ENCODE measurements around the gene CORO1C. TPM values are rescaled to one million over a fixed set of nuclear protein-coding genes. Genes with fewer than 3 reads are reported as not detected.

CORO1C gene
- total RNA-seq, 1 experiment from 2014 or later = 195 TPM

DNA sequence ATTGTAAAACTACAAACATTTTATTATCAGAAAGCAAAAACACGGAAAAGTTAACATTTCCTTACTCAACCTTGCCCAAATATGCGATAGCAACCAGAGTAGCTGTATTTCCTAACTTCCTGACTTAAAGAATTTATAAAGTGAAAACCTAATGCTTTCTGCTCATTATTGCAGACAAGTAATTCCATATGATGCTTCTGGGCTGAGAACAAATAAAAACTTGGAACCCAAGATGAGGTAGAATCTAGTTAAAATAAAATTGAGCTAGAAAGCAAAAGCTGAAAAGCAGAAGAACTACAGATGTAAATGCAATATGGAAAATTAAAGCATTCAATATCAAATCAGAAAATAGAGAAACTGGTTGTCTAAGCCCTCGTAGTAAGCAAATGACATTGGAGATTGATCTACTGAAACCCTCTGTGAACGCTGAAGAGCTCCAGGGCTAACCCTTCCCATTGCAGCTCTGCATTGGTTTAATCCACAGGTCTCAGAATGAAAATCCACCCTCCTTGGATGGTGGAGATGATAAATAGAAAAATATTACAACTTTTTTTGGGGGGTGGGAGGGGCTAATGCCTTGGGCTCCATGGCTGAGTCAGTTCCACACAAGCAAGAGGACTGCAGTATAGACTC, 40.7 kb downstream of the CORO1C start:
- no peaks in the 10 kb centered on the region for H3K27me3 ChIP-seq (replicated peaks; ENCODE audit: control insufficient read depth, insufficient read depth, low read length)
- H3K9me3 Mint-ChIP-seq (ENCODE audit: unreplicated experiment) = no peaks in the 10 kb centered on the region
- H3K36me3 Mint-ChIP-seq (ENCODE audit: insufficient read depth, unreplicated experiment) = peaks cover 50% of the 10 kb centered on the region
- no peak for DNase-seq
- peaks cover 44% of the 10 kb centered on the region for H3K4me1 Mint-ChIP-seq (ENCODE audit: low read depth, unreplicated experiment)
- no peak overlapping the region for H3K4me3 Mint-ChIP-seq (ENCODE audit: unreplicated experiment)
- ChIA-PET CTCF (interaction anchor here (0.9 to 1.0 kb wide), 2 partner anchors 20 to 113 kb away, joined by 3 to 4 read pairs; no protein-coding TSS in a partner anchor), POLR2A (interaction anchor here (0.6 to 1.6 kb wide), 4 partner anchors 11 to 44 kb away, joined by 3 to 4 read pairs (median 4); no protein-coding TSS in a partner anchor)
- peaks cover 41% of the 10 kb centered on the region for H3K4me1 ChIP-seq
- H3K4me3 ChIP-seq (ENCODE audit: low read depth, low read length) = no peak overlapping the region
- no peaks in the 10 kb centered on the region for H3K9me3 ChIP-seq
- no peaks in the 10 kb centered on the region for H3K27me3 Mint-ChIP-seq (ENCODE audit: insufficient read depth, unreplicated experiment)
- intact Hi-C loops (cut with micrococcal nuclease; ENCODE audit: unreplicated experiment) = loop anchor here (1.0 kb wide), 3 partner anchors 11 to 42 kb away; no protein-coding TSS in a partner anchor
- H3K27ac Mint-ChIP-seq (ENCODE audit: unreplicated experiment) = peak overlapping the region; percentile 89
- no TSS peak for BruUV-seq (replicated peaks)
- H3K36me3 ChIP-seq (ENCODE audit: control insufficient read depth, insufficient read depth, low read length) = no peaks in the 10 kb centered on the region; the same call in 1 of the 2 replicates
- TF ChIP-seq CTCF (IDR thresholded peaks at IDR 0.05; ENCODE audit: insufficient read depth in 1 of 2, low read depth in 1 of 2, low read length in 1 of 2, severe bottlenecking in 1 of 2, unreplicated experiment in 1 of 2) = no peak

GRCh38 chr12:108690191-108690518, 41.2 kb downstream of the CORO1C start:
- intact Hi-C loops (cut with micrococcal nuclease; ENCODE audit: unreplicated experiment) = no loop called here

More at GRCh38 chr12:108690191-108690518, 41.2 kb downstream of the CORO1C start:
- Mint-ChIP-seq H3K9me3 (ENCODE audit: unreplicated experiment) (no peaks in the 10 kb centered on the region), H3K4me1 (ENCODE audit: low read depth, unreplicated experiment) (peaks cover 48% of the 10 kb centered on the region), H3K4me3 (ENCODE audit: unreplicated experiment) (peak overlapping the region; percentile 39), H3K27me3 (ENCODE audit: insufficient read depth, unreplicated experiment) (no peaks in the 10 kb centered on the region), H3K36me3 (ENCODE audit: insufficient read depth, unreplicated experiment) (peaks cover 44% of the 10 kb centered on the region), H3K27ac (ENCODE audit: unreplicated experiment) (peak overlapping the region; percentile 69)
- ChIA-PET POLR2A (interaction anchor here (0.7 to 1.6 kb wide), 2 partner anchors 12 to 44 kb away, joined by 3 to 4 read pairs; no protein-coding TSS in a partner anchor), CTCF (interaction anchor here (0.9 to 1.0 kb wide), 2 partner anchors 20 to 113 kb away, joined by 3 to 4 read pairs; no protein-coding TSS in a partner anchor)
- H3K9me3 ChIP-seq = no peaks in the 10 kb centered on the region
- TF ChIP-seq CTCF (IDR thresholded peaks at IDR 0.05; ENCODE audit: insufficient read depth in 1 of 2, low read depth in 1 of 2, low read length in 1 of 2, severe bottlenecking in 1 of 2, unreplicated experiment in 1 of 2) = no peak
- H3K36me3 ChIP-seq (ENCODE audit: control insufficient read depth, insufficient read depth, low read length) = no peaks in the 10 kb centered on the region; the same call in 1 of the 2 replicates
- no TSS peak for BruUV-seq (replicated peaks)
- no peak for DNase-seq
- peaks cover 46% of the 10 kb centered on the region for H3K4me1 ChIP-seq
- no peak overlapping the region for H3K4me3 ChIP-seq (ENCODE audit: low read depth, low read length)
- H3K27me3 ChIP-seq (replicated peaks; ENCODE audit: control insufficient read depth, insufficient read depth, low read length) = no peaks in the 10 kb centered on the region

Data from Caco-2 (cell line).